ENCODE data around the gene TSPO.

The TSPO gene

DNA sequence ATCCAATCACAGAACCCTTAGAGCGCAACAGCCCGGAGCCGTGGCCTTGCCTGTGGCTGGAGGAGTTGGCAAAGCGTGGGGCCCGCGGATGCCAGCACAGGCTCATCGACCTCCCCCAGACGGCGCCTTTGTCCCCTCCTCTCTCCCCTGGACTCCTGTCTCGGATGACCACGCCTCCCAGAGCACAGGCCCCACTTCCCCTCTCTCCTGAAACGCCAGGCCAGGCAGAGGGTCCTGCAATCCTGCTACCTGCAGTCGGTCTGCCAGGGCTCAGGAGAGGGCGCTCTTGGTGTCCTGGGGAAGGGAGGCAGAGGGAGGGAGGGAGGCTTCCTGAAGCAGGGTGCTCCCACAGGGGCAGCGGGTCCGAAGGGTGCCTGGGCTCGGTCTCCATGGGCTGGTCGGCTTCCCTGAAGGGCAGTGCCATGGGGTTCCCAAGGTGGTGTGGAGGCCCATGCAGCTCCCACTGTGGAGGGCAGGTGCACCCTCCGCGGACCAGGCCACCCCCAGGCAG is 52.2 kb downstream of the TSPO start:
- DNase-seq: no peak

DNA sequence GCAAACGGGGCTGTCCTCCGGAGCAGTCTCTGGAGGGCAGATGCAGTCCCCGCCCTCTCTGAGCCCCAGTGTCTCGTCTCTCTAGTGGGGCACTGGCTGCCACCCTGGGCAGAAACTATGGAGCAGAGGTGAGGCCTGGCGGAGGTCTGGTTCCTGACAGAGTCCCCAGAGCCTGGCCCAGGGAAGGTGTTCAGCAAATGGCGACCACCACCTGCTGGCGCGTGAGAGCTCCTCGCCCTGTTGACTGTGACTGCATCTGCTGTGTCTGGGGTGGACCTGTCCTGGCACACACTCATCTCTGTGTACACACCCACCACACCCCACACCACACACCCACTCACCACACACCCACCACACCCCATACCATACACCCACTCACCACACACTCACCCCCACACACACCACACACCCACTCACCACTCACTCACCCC is 53.9 kb downstream of the TSPO start:
- DNase-seq: peak in 1 of 2 donors; percentile 26

- peak; percentile 44 to 51 for DNase-seq
Measured at GRCh38 chr22:43205748-43206508, 54.6 kb downstream of the TSPO start.

DNA sequence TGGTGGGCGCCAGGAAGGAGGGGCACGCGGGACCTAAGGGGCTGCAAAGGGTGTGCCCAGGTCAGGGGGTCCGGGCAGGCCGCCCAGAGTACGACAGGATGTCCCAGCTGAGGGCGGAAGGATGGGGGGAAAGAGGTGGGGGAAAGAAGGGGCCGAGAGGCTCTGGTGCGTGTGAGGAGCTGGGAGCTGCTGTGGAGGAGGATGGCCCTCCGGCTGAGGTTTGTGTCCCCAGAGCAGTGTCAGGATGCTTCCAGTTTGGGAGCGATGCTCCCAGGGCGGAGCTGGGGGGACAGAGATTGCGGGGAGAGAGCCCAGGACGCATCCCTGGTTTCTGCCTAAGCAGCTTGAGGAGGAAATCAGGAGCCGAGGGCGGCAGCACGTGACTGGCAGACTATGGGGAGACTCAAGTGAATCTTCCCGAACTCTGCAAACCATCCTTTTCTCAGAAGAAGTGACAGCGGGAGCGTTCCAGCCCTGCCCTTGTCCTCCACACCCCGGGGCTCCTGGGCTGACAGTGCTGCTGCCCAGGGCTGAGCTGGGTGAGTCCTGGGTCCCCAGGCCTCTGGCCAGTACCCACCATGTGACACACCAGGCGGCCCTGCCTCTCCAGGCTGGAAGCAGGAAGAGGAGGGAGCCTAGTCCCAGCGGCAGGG is 55.3 kb downstream of the TSPO start:
- no peak for DNase-seq

- DNase-seq: no peak
Measured at GRCh38 chr22:43207386-43207785, 56.0 kb downstream of the TSPO start.

GRCh38 chr22:43207849-43208702 is 56.7 kb downstream of the TSPO start:
- DNase-seq: no peak

GRCh38 chr22:43208703-43209522 is 57.6 kb downstream of the TSPO start:
- no peak for DNase-seq

DNA sequence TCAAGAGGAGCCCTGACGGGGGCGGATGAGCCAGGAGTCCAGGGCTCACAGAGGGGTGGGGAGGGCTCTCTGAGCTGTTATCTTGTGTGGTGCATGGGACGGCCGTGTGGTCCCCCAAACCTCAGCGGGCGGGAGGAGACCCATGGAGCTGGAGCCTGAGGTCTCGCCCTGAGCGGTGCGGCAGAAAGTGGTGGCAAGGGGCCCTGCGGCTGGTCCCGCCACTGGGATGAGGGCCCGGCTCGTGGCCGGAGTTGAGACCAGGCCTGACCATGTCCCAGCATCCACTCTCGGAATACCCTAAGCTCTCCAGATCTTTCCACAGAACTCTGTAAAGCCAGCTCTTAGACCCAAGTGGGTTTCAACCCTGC is 58.1 kb downstream of the TSPO start:
- DNase-seq: no peak

GRCh38 chr22:43209971-43210370 is 58.6 kb downstream of the TSPO start:
- DNase-seq: no peak

DNA sequence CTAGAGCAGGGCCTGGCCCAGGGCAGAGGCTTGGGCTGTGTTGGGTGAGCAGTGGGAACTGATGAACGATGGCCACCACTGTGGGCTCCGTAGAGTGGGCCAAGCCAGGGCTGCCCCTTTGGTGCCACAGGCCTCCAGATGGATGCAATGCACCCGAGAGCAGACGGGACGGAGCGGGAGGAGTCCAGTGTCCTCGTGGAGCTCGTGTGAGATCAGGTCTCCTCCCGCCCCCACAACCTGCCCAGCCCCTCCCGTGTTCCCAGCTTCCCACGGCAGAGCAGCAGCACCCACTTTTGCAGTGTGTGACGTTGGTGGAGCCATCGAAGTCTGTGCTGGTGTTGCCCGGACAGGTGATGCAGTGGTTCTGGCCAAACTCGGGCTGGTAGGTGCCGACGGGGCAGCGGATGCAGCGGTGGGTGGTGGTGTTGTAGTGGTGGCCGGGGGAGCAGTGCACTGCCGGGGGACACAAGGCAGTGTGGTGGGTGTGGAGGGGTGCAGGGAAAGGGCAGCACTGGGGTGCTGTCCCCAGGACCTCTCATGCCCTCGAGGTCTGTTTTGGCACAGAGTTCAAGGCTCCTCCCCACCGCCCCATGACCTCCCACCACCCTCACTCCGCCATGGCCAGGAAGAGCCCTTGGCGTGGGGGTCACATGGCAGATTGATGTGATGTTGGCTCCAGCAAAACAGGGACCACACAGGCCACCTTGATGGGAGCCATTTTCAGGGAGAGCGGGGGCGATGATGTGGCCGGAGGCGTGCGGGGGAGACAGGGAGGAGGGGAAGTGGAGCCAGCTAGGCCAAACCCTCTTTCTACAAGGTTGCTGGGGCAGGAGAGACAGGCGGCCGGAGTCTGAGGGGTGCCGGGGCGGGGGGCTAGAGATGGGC is 59.5 kb downstream of the TSPO start:
- DNase-seq: no peak

DNA sequence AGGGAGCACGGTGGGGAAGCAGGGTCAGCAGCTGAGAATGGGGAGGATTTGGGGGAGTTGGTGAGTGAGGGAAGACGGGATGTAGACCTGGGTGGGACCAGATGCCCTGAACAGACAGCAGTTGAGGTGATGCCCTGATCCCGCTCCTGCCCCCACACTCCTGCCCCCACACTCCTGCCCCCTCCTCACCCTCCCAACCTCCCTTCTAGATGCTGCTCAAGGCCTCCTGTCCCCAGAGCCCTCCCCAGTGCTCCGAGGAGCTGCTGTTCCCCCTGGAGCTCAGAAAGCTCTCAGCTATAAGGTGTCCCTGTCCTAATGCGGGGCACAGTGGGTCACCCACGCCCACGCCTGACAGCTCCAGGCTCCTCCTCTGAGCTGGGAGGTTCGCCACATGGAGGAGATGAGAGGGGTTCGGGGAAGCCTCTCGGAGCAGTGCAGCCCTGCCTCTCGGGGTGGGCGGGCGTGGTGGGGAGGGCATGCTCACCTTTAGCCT is 60.6 kb downstream of the TSPO start:
- DNase-seq: no peak

GRCh38 chr22:43212434-43212952 is 61.1 kb downstream of the TSPO start:
- DNase-seq: no peak
